Measurements from ENCODE around the gene LINC00237. TPM values are rescaled to one million over a fixed set of nuclear protein-coding genes. Genes with fewer than 3 reads are reported as not detected.

Gene LINC00237
- total RNA-seq, 2 donors from 2014 or later = not detected

DNA sequence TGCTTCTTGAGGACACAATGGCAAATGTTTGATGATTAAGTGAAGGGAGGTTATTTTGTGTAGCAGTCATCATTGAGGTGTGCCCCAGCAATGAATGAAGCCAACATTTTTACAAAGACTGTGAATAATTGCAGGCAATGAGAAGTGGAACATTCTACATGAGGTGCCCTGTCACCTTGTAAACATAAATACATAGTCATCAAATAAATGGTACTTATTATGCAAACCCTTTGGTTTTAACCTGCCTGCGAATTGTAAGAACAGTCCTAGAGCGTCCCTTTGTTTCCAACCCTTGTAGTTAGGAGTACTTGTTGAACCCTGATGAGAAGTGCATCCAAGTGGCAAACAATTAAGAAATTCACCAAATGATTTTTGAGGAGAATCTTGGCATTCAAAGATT, 12.6 kb upstream of the LINC00237 start:
- no peaks in the 10 kb centered on the region for H3K36me3 ChIP-seq (replicated peaks in 1 of 2; ENCODE audit: insufficient read depth in 1 of 2, low read depth in 2 of 2)
- intact Hi-C loops (cut with DNase I) = no loop called here
- 84 to 86% methylated on average over 2 of the region's 2 CpGs for WGBS, 2 donors
- H3K27me3 ChIP-seq = no peaks in the 10 kb centered on the region
- DNase-seq (no peak), ATAC-seq (no peak)
- H3K9me3 ChIP-seq = no peaks in the 10 kb centered on the region
- H3K27ac ChIP-seq = no peak overlapping the region
- H3K4me3 ChIP-seq = no peak overlapping the region
- no peak for TF ChIP-seq POLR2A (IDR thresholded peaks at IDR 0.05)
- TF ChIP-seq, protein P1, sequence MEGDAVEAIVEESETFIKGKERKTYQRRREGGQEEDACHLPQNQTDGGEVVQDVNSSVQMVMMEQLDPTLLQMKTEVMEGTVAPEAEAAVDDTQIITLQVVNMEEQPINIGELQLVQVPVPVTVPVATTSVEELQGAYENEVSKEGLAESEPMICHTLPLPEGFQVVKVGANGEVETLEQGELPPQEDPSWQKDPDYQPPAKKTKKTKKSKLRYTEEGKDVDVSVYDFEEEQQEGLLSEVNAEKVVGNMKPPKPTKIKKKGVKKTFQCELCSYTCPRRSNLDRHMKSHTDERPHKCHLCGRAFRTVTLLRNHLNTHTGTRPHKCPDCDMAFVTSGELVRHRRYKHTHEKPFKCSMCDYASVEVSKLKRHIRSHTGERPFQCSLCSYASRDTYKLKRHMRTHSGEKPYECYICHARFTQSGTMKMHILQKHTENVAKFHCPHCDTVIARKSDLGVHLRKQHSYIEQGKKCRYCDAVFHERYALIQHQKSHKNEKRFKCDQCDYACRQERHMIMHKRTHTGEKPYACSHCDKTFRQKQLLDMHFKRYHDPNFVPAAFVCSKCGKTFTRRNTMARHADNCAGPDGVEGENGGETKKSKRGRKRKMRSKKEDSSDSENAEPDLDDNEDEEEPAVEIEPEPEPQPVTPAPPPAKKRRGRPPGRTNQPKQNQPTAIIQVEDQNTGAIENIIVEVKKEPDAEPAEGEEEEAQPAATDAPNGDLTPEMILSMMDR (IDR thresholded peaks at IDR 0.05) = no peak
- H3K4me1 ChIP-seq = no peaks in the 10 kb centered on the region

DNA sequence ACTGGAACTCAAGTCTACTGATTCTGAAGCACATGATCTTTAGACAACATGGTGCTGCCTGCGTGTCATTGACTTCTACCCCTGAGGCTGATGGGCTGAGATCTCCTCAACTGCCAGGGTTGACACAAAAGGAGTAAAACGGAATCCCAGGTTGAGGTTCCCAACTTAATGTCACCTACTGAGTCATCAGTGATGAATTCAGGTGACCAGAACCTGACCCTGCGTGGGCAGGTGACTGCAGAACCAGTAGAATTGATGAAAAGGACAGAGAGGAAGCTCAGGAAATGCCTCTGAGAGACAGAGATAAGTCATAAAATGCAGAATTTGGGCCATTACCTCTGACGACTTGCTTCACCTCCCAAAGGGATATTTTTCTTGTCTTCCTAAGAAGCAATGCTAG, 12.0 kb upstream of the LINC00237 start:
- no peaks in the 10 kb centered on the region for H3K9me3 ChIP-seq
- H3K27me3 ChIP-seq = no peaks in the 10 kb centered on the region
- no peak overlapping the region for H3K27ac ChIP-seq
- no peak overlapping the region for H3K4me3 ChIP-seq
- no peak for ATAC-seq
- intact Hi-C loops (cut with DNase I) = no loop called here
- 65% methylated on average over 4 of the region's 4 CpGs for WGBS, 2 donors
- H3K4me1 ChIP-seq = no peaks in the 10 kb centered on the region
- H3K36me3 ChIP-seq (replicated peaks in 1 of 2; ENCODE audit: insufficient read depth in 1 of 2, low read depth in 2 of 2) = no peaks in the 10 kb centered on the region
- TF ChIP-seq, protein P1 (IDR thresholded peaks at IDR 0.05) = no peak
- TF ChIP-seq POLR2A (IDR thresholded peaks at IDR 0.05) = no peak
- DNase-seq = no peak

DNA sequence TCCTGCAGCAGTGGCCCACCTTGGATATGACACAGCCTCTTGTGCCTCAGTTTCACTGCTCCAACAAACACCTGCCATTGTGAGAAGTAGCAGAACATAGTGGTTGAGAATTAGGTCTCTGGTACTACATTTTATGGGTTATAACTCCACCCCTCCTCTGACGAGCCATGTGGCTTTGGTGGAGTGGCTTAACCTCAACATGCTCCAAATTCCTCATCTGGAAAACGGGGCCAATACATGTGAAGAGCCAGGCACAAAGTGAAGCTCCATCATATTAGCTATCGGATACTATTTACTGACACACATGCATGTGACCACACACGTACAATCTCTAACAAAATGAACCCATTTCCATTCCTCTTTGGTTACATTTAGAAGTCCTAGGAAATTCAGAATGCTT, 11.4 kb upstream of the LINC00237 start:
- WGBS, 2 donors = 58 to 63% methylated on average over 4 of the region's 4 CpGs
- intact Hi-C loops (cut with DNase I) = no loop called here
- ATAC-seq (no peak), DNase-seq (no peak)
- no peak overlapping the region for H3K4me3 ChIP-seq
- TF ChIP-seq POLR2A (IDR thresholded peaks at IDR 0.05) = no peak
- TF ChIP-seq, protein P1 (IDR thresholded peaks at IDR 0.05) = no peak
- H3K27me3 ChIP-seq = no peaks in the 10 kb centered on the region
- H3K4me1 ChIP-seq = no peaks in the 10 kb centered on the region
- no peak overlapping the region for H3K27ac ChIP-seq
- no peaks in the 10 kb centered on the region for H3K9me3 ChIP-seq
- H3K36me3 ChIP-seq (replicated peaks in 1 of 2; ENCODE audit: insufficient read depth in 1 of 2, low read depth in 2 of 2) = no peaks in the 10 kb centered on the region

DNA sequence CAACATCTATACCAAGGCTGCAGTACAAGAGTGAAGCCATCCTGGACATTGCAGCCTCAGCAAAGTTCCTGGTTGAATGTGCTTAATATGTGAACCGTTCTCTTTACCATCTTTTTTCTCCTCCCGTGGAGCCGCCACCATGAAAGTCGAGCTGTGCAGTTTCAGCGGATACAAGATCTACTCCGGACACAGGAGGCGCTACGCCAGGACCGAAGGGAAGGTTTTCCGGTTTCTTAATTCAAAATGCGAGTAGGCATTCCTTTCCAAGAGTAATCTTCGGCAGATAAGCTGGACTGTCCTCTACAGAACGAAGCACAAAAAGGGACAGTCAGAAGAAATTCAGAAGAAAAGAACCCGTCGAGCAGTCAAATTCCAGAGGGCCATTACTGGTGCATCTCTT, 8.4 kb upstream of the LINC00237 start:
- H3K9me3 ChIP-seq = no peaks in the 10 kb centered on the region
- no peak overlapping the region for H3K4me3 ChIP-seq
- intact Hi-C loops (cut with DNase I) = no loop called here
- DNase-seq = no peak
- no peaks in the 10 kb centered on the region for H3K27me3 ChIP-seq
- ATAC-seq = no peak
- no peaks in the 10 kb centered on the region for H3K36me3 ChIP-seq (replicated peaks in 1 of 2; ENCODE audit: insufficient read depth in 1 of 2, low read depth in 2 of 2)
- 78 to 81% methylated on average over 15 of the region's 15 CpGs for WGBS, 2 donors
- no peaks in the 10 kb centered on the region for H3K4me1 ChIP-seq
- TF ChIP-seq POLR2A (IDR thresholded peaks at IDR 0.05) = no peak
- TF ChIP-seq, protein P1 (IDR thresholded peaks at IDR 0.05) = no peak
- H3K27ac ChIP-seq = no peak overlapping the region

DNA sequence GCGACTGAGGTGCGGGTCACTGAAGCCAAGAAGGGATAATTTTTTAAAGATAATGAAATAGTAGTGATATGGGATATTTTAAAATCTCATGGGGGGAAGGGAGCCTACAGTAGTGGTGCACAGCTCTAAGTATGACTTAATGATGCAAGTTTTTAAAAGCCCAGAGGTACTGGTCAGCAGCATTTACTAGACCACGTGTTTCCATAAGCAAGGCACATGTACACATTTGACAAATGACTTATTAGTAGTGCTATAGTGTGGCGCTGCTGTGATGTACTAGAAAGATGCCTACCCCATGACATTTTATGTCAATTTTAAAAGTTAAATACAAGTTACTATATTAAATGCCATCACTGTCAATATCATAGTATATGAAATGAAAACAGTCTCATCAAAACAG, 7.5 kb upstream of the LINC00237 start:
- no peak overlapping the region for H3K4me3 ChIP-seq
- no peaks in the 10 kb centered on the region for H3K36me3 ChIP-seq (replicated peaks in 1 of 2; ENCODE audit: insufficient read depth in 1 of 2, low read depth in 2 of 2)
- no peaks in the 10 kb centered on the region for H3K9me3 ChIP-seq
- intact Hi-C loops (cut with DNase I) = no loop called here
- no peak for TF ChIP-seq POLR2A (IDR thresholded peaks at IDR 0.05)
- TF ChIP-seq, protein P1 (IDR thresholded peaks at IDR 0.05) = no peak
- no peak for DNase-seq
- no peaks in the 10 kb centered on the region for H3K4me1 ChIP-seq
- ATAC-seq = no peak
- no peak overlapping the region for H3K27ac ChIP-seq
- WGBS, 2 donors = 71% methylated on average over 4 of the region's 4 CpGs
- no peaks in the 10 kb centered on the region for H3K27me3 ChIP-seq
